ENCODE measurements around the gene OLIG2.

Gene OLIG2

DNA sequence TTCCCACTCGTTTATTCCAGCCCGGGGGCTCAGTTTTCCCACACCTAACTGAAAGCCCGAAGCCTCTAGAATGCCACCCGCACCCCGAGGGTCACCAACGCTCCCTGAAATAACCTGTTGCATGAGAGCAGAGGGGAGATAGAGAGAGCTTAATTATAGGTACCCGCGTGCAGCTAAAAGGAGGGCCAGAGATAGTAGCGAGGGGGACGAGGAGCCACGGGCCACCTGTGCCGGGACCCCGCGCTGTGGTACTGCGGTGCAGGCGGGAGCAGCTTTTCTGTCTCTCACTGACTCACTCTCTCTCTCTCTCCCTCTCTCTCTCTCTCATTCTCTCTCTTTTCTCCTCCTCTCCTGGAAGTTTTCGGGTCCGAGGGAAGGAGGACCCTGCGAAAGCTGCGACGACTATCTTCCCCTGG is 716 bp downstream of the OLIG2 start:
- POLR2A ChIA-PET = interaction anchor here (1.2 to 2.4 kb wide), 7 partner anchors 10 to 299 kb away, joined by 4 to 13 read pairs (median 5); partner anchors contain the start of gene IFNAR1
- TF ChIP-seq LEF1 (IDR thresholded peaks at IDR 0.05; ENCODE audit: borderline replicate concordance) = no peak
- TF ChIP-seq HDGF (IDR thresholded peaks at IDR 0.05; ENCODE audit: borderline replicate concordance) = no peak
- no peak for TF ChIP-seq FOXM1 (IDR thresholded peaks at IDR 0.05; ENCODE audit: borderline replicate concordance)
- TF ChIP-seq, protein P1, sequence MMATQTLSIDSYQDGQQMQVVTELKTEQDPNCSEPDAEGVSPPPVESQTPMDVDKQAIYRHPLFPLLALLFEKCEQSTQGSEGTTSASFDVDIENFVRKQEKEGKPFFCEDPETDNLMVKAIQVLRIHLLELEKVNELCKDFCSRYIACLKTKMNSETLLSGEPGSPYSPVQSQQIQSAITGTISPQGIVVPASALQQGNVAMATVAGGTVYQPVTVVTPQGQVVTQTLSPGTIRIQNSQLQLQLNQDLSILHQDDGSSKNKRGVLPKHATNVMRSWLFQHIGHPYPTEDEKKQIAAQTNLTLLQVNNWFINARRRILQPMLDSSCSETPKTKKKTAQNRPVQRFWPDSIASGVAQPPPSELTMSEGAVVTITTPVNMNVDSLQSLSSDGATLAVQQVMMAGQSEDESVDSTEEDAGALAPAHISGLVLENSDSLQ (IDR thresholded peaks at IDR 0.05) = no peak
- TF ChIP-seq TARDBP (IDR thresholded peaks at IDR 0.05) = no peak
- no peak for TF ChIP-seq FOXK2 (IDR thresholded peaks at IDR 0.05)
- TF ChIP-seq ELF4 (IDR thresholded peaks at IDR 0.05) = no peak
- no peak for TF ChIP-seq ZNF384 (IDR thresholded peaks at IDR 0.05)
- TF ChIP-seq SUZ12 (IDR thresholded peaks at IDR 0.05) = no peak
- no peak for TF ChIP-seq SP1 (IDR thresholded peaks at IDR 0.05)
- no peak; the same call in 1 of the 2 replicates for TF ChIP-seq L3MBTL2 (conservative IDR thresholded peaks at IDR 0.05)
- no peak for TF ChIP-seq ARNT (IDR thresholded peaks at IDR 0.05)
- no peak for TF ChIP-seq BHLHE40 (IDR thresholded peaks at IDR 0.05; ENCODE audit: borderline replicate concordance)
- no peak for TF ChIP-seq FOXA1 (IDR thresholded peaks at IDR 0.05)
- no peak for TF ChIP-seq NFRKB (IDR thresholded peaks at IDR 0.05)
- no peak for DNase-seq (ENCODE audit: extremely low spot score)
- CTCF ChIA-PET = interaction anchor here (0.6 to 1.5 kb wide), 2 partner anchors 26 to 171 kb away, joined by 4 read pairs; no protein-coding TSS in a partner anchor

DNA sequence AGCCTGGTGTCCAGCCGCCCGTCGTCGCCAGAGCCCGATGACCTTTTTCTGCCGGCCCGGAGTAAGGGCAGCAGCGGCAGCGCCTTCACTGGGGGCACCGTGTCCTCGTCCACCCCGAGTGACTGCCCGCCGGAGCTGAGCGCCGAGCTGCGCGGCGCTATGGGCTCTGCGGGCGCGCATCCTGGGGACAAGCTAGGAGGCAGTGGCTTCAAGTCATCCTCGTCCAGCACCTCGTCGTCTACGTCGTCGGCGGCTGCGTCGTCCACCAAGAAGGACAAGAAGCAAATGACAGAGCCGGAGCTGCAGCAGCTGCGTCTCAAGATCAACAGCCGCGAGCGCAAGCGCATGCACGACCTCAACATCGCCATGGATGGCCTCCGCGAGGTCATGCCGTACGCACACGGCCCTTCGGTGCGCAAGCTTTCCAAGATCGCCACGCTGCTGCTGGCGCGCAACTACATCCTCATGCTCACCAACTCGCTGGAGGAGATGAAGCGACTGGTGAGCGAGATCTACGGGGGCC is 1.2 kb downstream of the OLIG2 start:
- TF ChIP-seq TARDBP (IDR thresholded peaks at IDR 0.05) (no peak), SP1 (IDR thresholded peaks at IDR 0.05) (no peak), FOXK2 (IDR thresholded peaks at IDR 0.05) (no peak), BHLHE40 (IDR thresholded peaks at IDR 0.05; ENCODE audit: borderline replicate concordance) (no peak), ZNF384 (IDR thresholded peaks at IDR 0.05) (no peak), SUZ12 (IDR thresholded peaks at IDR 0.05) (no peak), FOXM1 (IDR thresholded peaks at IDR 0.05; ENCODE audit: borderline replicate concordance) (no peak), LEF1 (IDR thresholded peaks at IDR 0.05; ENCODE audit: borderline replicate concordance) (no peak), L3MBTL2 (conservative IDR thresholded peaks at IDR 0.05) (no peak), NFRKB (IDR thresholded peaks at IDR 0.05) (no peak), CTBP1 (IDR thresholded peaks at IDR 0.05; ENCODE audit: borderline replicate concordance) (no peak), HDGF (IDR thresholded peaks at IDR 0.05; ENCODE audit: borderline replicate concordance) (no peak), ELF4 (IDR thresholded peaks at IDR 0.05) (no peak), FOXA1 (IDR thresholded peaks at IDR 0.05) (no peak), ARNT (IDR thresholded peaks at IDR 0.05) (no peak)
- TF ChIP-seq, protein P1 (IDR thresholded peaks at IDR 0.05) = no peak
- CTCF ChIA-PET = interaction anchor here (0.6 to 1.5 kb wide), 2 partner anchors 26 to 170 kb away, joined by 4 read pairs; no protein-coding TSS in a partner anchor
- DNase-seq (ENCODE audit: extremely low spot score) = no peak
- POLR2A ChIA-PET = interaction anchor here (1.8 to 2.4 kb wide), 2 partner anchors 100 to 298 kb away, joined by 4 to 13 read pairs; partner anchors contain the start of gene IFNAR1

DNA sequence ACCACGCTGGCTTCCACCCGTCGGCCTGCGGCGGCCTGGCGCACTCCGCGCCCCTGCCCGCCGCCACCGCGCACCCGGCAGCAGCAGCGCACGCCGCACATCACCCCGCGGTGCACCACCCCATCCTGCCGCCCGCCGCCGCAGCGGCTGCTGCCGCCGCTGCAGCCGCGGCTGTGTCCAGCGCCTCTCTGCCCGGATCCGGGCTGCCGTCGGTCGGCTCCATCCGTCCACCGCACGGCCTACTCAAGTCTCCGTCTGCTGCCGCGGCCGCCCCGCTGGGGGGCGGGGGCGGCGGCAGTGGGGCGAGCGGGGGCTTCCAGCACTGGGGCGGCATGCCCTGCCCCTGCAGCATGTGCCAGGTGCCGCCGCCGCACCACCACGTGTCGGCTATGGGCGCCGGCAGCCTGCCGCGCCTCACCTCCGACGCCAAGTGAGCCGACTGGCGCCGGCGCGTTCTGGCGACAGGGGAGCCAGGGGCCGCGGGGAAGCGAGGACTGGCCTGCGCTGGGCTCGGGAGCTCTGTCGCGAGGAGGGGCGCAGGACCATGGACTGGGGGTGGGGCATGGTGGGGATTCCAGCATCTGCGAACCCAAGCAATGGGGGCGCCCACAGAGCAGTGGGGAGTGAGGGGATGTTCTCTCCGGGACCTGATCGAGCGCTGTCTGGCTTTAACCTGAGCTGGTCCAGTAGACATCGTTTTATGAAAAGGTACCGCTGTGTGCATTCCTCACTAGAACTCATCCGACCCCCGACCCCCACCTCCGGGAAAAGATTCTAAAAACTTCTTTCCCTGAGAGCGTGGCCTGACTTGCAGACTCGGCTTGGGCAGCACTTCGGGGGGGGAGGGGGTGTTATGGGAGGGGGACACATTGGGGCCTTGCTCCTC is 1.9 kb downstream of the OLIG2 start:
- no peak for DNase-seq (ENCODE audit: extremely low spot score)
- ChIA-PET CTCF (no interaction called here), POLR2A (no interaction called here)
- TF ChIP-seq ELF4 (IDR thresholded peaks at IDR 0.05) (no peak), FOXK2 (IDR thresholded peaks at IDR 0.05) (no peak), ZNF384 (IDR thresholded peaks at IDR 0.05) (no peak)

- DNase-seq (ENCODE audit: extremely low spot score) = no peak
- TF ChIP-seq L3MBTL2 (conservative IDR thresholded peaks at IDR 0.05) (no peak), SUZ12 (IDR thresholded peaks at IDR 0.05) (no peak), NFRKB (IDR thresholded peaks at IDR 0.05) (no peak), CTBP1 (IDR thresholded peaks at IDR 0.05; ENCODE audit: borderline replicate concordance) (no peak), FOXM1 (IDR thresholded peaks at IDR 0.05; ENCODE audit: borderline replicate concordance) (no peak)
- TF ChIP-seq, protein P1 (IDR thresholded peaks at IDR 0.05) = no peak
- POLR2A ChIA-PET = no interaction called here
- CTCF ChIA-PET = no interaction called here
These were observed 2.5 kb downstream of the OLIG2 start for GRCh38 chr21:33028287-33028670.

- no peak for DNase-seq (ENCODE audit: extremely low spot score)
- ChIA-PET POLR2A (no interaction called here), CTCF (no interaction called here)
- no peak for TF ChIP-seq ZNF384 (IDR thresholded peaks at IDR 0.05)
- no peak for TF ChIP-seq FOXA1 (IDR thresholded peaks at IDR 0.05)
These were observed 3.1 kb downstream of the OLIG2 start for GRCh38 chr21:33028773-33029384.

- ChIA-PET POLR2A (no interaction called here), CTCF (no interaction called here)
- no peak for TF ChIP-seq SUZ12 (IDR thresholded peaks at IDR 0.05)
- no peak for TF ChIP-seq FOXA1 (IDR thresholded peaks at IDR 0.05)
- no peak for TF ChIP-seq ARNT (IDR thresholded peaks at IDR 0.05)
- TF ChIP-seq CTBP1 (IDR thresholded peaks at IDR 0.05; ENCODE audit: borderline replicate concordance) = no peak
- TF ChIP-seq HDGF (IDR thresholded peaks at IDR 0.05; ENCODE audit: borderline replicate concordance) = no peak
- no peak for TF ChIP-seq ZNF384 (IDR thresholded peaks at IDR 0.05)
- TF ChIP-seq NFRKB (IDR thresholded peaks at IDR 0.05) = no peak
- TF ChIP-seq, protein P1 (IDR thresholded peaks at IDR 0.05) = no peak
- no peak for TF ChIP-seq FOXK2 (IDR thresholded peaks at IDR 0.05)
- TF ChIP-seq LEF1 (IDR thresholded peaks at IDR 0.05; ENCODE audit: borderline replicate concordance) = no peak
- no peak for TF ChIP-seq BHLHE40 (IDR thresholded peaks at IDR 0.05; ENCODE audit: borderline replicate concordance)
- no peak for TF ChIP-seq FOXM1 (IDR thresholded peaks at IDR 0.05; ENCODE audit: borderline replicate concordance)
- TF ChIP-seq ELF4 (IDR thresholded peaks at IDR 0.05) = no peak
- no peak for TF ChIP-seq TARDBP (IDR thresholded peaks at IDR 0.05)
- TF ChIP-seq L3MBTL2 (conservative IDR thresholded peaks at IDR 0.05) = no peak
- TF ChIP-seq SP1 (IDR thresholded peaks at IDR 0.05) = no peak
- DNase-seq (ENCODE audit: extremely low spot score) = no peak
These were observed 3.7 kb downstream of the OLIG2 start for GRCh38 chr21:33029385-33029921.

Data from HEK293T (cell line).